Measurements from ENCODE around the gene SLC37A4. TPM values are rescaled to one million over a fixed set of nuclear protein-coding genes. Genes with fewer than 3 reads are reported as not detected.
A peak's percentile ranks its signal among the peaks of the same experiment; 100 is the strongest.

Gene SLC37A4
- total and polyA plus RNA-seq, 2 of the 13 experiments (the other 11 are each of a cell fraction or from before 2014, with no cell fraction given) = 43.0 to 56.1 TPM

DNA sequence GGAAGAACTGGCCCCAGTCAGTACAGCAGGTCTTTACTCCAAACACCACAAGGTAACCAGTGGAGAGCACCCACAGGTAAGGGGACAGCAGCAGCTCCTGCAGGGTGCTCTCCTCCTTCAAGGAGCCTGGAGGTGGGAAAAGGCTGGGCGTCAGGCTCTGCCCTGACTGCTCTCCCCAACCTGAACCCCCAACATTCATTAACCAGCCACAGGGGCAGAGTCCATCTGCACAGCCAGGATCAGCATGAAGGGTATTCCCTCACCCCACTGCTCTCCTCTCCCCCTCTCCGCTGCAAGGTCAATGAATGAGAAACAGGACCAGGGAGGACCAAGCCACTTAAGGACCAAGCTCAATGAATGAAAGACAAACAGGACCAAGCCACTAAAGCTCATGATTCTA is 3.7 kb downstream of the SLC37A4 start (continued):
- TF ChIP-seq NCOA2 (CRISPR knock-in tag; IDR thresholded peaks at IDR 0.05) (peak; percentile 42; the same call in 1 of the 2 replicates), ZBTB7B (CRISPR knock-in tag; IDR thresholded peaks at IDR 0.05) (peak; percentile 46; the same call in 1 of the 2 replicates), ZNF652 (CRISPR knock-in tag; IDR thresholded peaks at IDR 0.05; ENCODE audit: borderline replicate concordance, low read depth) (no peak), TCF12 (IDR thresholded peaks at IDR 0.05) (no peak), TCF12 (CRISPR knock-in tag; IDR thresholded peaks at IDR 0.05) (no peak), ZNF766 (CRISPR knock-in tag; IDR thresholded peaks at IDR 0.05; ENCODE audit: borderline replicate concordance) (no peak), ZBTB38 (CRISPR knock-in tag; IDR thresholded peaks at IDR 0.05) (no peak), SATB2 (CRISPR knock-in tag; IDR thresholded peaks at IDR 0.05) (no peak), HOXA5 (CRISPR knock-in tag; IDR thresholded peaks at IDR 0.05) (no peak), MED8 (CRISPR knock-in tag; IDR thresholded peaks at IDR 0.05; ENCODE audit: insufficient replicate concordance) (no peak), ZNF552 (CRISPR knock-in tag; IDR thresholded peaks at IDR 0.05; ENCODE audit: borderline replicate concordance) (no peak), ATF7-NPFF (CRISPR knock-in tag; IDR thresholded peaks at IDR 0.05; ENCODE audit: low read depth) (no peak), HNF4A (CRISPR knock-in tag; IDR thresholded peaks at IDR 0.05) (peak; percentile 88)
- TF ChIP-seq, protein P1, sequence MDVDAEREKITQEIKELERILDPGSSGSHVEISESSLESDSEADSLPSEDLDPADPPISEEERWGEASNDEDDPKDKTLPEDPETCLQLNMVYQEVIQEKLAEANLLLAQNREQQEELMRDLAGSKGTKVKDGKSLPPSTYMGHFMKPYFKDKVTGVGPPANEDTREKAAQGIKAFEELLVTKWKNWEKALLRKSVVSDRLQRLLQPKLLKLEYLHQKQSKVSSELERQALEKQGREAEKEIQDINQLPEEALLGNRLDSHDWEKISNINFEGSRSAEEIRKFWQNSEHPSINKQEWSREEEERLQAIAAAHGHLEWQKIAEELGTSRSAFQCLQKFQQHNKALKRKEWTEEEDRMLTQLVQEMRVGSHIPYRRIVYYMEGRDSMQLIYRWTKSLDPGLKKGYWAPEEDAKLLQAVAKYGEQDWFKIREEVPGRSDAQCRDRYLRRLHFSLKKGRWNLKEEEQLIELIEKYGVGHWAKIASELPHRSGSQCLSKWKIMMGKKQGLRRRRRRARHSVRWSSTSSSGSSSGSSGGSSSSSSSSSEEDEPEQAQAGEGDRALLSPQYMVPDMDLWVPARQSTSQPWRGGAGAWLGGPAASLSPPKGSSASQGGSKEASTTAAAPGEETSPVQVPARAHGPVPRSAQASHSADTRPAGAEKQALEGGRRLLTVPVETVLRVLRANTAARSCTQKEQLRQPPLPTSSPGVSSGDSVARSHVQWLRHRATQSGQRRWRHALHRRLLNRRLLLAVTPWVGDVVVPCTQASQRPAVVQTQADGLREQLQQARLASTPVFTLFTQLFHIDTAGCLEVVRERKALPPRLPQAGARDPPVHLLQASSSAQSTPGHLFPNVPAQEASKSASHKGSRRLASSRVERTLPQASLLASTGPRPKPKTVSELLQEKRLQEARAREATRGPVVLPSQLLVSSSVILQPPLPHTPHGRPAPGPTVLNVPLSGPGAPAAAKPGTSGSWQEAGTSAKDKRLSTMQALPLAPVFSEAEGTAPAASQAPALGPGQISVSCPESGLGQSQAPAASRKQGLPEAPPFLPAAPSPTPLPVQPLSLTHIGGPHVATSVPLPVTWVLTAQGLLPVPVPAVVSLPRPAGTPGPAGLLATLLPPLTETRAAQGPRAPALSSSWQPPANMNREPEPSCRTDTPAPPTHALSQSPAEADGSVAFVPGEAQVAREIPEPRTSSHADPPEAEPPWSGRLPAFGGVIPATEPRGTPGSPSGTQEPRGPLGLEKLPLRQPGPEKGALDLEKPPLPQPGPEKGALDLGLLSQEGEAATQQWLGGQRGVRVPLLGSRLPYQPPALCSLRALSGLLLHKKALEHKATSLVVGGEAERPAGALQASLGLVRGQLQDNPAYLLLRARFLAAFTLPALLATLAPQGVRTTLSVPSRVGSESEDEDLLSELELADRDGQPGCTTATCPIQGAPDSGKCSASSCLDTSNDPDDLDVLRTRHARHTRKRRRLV (CRISPR knock-in tag; IDR thresholded peaks at IDR 0.05) = 0 out of 2 replicates have a peak, but pooled peaks have one; percentile 19
- TF ChIP-seq, protein P2, sequence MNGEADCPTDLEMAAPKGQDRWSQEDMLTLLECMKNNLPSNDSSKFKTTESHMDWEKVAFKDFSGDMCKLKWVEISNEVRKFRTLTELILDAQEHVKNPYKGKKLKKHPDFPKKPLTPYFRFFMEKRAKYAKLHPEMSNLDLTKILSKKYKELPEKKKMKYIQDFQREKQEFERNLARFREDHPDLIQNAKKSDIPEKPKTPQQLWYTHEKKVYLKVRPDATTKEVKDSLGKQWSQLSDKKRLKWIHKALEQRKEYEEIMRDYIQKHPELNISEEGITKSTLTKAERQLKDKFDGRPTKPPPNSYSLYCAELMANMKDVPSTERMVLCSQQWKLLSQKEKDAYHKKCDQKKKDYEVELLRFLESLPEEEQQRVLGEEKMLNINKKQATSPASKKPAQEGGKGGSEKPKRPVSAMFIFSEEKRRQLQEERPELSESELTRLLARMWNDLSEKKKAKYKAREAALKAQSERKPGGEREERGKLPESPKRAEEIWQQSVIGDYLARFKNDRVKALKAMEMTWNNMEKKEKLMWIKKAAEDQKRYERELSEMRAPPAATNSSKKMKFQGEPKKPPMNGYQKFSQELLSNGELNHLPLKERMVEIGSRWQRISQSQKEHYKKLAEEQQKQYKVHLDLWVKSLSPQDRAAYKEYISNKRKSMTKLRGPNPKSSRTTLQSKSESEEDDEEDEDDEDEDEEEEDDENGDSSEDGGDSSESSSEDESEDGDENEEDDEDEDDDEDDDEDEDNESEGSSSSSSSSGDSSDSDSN (CRISPR knock-in tag; IDR thresholded peaks at IDR 0.05) = no peak
- TF ChIP-seq, protein P3, sequence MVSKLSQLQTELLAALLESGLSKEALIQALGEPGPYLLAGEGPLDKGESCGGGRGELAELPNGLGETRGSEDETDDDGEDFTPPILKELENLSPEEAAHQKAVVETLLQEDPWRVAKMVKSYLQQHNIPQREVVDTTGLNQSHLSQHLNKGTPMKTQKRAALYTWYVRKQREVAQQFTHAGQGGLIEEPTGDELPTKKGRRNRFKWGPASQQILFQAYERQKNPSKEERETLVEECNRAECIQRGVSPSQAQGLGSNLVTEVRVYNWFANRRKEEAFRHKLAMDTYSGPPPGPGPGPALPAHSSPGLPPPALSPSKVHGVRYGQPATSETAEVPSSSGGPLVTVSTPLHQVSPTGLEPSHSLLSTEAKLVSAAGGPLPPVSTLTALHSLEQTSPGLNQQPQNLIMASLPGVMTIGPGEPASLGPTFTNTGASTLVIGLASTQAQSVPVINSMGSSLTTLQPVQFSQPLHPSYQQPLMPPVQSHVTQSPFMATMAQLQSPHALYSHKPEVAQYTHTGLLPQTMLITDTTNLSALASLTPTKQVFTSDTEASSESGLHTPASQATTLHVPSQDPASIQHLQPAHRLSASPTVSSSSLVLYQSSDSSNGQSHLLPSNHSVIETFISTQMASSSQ (IDR thresholded peaks at IDR 0.05; ENCODE audit: low read depth) = peak; percentile 79
- TF ChIP-seq, protein P3 (CRISPR knock-in tag; IDR thresholded peaks at IDR 0.05; ENCODE audit: borderline replicate concordance) = peak; percentile 73; the same call in 1 of the 2 replicates
- TF ChIP-seq, protein P4, sequence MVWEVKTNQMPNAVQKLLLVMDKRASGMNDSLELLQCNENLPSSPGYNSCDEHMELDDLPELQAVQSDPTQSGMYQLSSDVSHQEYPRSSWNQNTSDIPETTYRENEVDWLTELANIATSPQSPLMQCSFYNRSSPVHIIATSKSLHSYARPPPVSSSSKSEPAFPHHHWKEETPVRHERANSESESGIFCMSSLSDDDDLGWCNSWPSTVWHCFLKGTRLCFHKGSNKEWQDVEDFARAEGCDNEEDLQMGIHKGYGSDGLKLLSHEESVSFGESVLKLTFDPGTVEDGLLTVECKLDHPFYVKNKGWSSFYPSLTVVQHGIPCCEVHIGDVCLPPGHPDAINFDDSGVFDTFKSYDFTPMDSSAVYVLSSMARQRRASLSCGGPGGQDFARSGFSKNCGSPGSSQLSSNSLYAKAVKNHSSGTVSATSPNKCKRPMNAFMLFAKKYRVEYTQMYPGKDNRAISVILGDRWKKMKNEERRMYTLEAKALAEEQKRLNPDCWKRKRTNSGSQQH (CRISPR knock-in tag; IDR thresholded peaks at IDR 0.05; ENCODE audit: low read depth) = 0 out of 2 replicates have a peak, but pooled peaks have one; percentile 68

Data from HepG2 (cell line).